ENCODE data around the gene WEE1. TPM values are rescaled to one million over a fixed set of nuclear protein-coding genes. Genes with fewer than 3 reads are reported as not detected.

Gene WEE1
- total RNA-seq, 1 donor from 2014 or later = 38.3 TPM

DNA sequence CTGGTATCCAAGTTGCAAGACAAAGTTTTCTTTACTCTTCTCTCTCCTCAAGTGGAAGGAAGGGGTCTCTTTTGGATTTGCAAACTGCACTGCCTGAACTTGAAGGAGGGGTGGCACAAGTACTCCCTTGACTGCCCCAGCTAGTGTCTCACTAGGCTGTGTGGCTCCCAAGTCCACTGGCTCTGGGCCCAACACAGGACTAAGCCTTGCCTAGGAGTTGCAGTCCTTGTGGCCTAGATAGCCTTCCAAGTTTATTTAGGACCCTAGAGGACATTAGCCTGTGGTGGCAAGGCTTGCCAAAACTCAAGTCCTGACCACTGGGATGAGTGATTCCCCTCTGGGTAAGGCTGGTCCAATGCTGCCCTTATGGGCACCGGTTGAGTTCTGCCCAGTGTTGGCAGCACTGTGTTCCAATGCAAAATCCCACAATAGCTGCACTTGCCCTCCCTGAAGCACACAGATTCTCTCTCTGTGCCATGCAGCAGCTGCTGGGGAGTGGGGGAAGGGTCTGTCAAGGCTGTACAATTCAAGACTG, 10.2 kb upstream of the WEE1 start:
- intact Hi-C loops (cut with micrococcal nuclease) = no loop called here
- DNase-seq (no peak), ATAC-seq (peak; percentile 5)

DNA sequence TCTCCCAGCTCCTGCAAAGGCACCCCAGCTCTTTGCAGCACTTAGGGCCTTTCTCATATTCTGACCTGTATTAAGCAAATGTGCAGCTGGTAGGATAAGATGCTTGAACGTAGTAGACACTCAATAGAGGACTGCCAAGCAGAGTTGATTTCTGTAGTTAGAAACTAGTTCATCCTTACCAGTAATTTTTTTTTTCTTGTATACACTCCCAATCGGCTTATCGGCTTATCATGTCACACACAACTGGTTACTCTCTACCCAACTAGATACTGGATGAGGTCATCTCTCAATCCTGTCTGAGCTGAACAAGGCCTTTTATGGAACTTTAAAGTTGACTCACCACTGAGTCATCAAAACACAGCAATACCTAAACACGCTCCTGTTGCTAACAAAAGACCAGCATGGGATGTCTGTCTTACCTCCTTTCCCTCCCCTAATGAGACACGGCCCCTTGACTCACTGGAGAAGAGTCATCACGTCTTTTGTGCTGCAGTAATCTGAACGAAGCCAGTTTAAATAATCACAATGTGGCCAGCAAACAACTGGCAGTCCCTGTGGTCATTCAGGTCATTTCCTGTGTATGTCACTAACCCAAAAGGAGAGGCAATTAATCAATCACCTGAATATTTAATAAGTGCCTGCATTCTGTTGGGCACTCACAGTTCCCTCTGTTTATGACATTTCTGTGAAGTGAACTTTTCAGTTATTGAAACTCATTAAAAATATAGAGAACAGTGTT, 7.5 kb upstream of the WEE1 start:
- DNase-seq (no peak), ATAC-seq (peak; percentile 77)
- intact Hi-C loops (cut with micrococcal nuclease) = no loop called here

DNA sequence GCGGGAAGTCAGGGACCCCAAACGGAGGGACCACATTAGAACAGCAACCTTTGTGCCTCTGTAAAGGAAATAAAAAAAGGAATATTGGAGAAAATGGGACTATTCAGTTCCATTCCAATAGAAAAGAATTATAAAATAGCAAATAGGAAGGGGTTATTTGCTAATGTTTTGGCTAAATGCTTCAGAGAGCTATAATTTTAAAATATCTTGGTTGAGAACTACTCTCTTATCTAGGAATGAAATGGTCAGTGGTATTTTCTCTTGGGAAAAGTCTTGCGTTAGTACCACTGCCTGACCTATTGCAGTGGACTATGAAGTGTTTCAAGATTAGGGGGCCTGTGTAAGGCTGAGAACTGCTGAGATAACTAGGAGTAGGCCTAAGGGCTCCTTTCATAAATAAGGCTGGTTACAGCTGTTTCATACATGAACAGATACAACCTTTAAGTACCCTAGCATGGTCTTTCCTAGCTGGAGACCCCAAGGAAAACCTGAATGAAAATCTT, 6.9 kb upstream of the WEE1 start:
- DNase-seq (no peak), ATAC-seq (peak; percentile 68)
- intact Hi-C loops (cut with micrococcal nuclease) = no loop called here

DNA sequence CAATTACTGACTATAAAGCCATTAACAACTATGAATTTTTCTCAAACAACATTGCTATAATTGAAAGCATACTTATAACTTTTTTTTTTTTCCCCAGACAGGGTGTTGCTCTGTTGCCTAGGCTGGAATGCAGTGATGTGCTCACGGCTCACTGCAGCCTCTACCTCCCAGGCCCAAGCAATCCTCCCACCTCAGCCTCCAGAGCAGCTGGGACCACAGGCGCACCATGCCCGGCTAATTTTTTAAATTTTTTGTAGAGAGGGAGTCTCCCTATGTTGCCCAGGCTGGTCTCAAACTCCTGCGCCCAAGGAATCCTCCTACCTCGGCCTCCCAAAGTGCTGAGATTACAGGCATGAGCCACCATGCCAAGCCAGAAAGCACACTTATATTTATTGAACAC, 6.1 kb upstream of the WEE1 start:
- DNase-seq (no peak), ATAC-seq (no peak)
- intact Hi-C loops (cut with micrococcal nuclease) = no loop called here

DNA sequence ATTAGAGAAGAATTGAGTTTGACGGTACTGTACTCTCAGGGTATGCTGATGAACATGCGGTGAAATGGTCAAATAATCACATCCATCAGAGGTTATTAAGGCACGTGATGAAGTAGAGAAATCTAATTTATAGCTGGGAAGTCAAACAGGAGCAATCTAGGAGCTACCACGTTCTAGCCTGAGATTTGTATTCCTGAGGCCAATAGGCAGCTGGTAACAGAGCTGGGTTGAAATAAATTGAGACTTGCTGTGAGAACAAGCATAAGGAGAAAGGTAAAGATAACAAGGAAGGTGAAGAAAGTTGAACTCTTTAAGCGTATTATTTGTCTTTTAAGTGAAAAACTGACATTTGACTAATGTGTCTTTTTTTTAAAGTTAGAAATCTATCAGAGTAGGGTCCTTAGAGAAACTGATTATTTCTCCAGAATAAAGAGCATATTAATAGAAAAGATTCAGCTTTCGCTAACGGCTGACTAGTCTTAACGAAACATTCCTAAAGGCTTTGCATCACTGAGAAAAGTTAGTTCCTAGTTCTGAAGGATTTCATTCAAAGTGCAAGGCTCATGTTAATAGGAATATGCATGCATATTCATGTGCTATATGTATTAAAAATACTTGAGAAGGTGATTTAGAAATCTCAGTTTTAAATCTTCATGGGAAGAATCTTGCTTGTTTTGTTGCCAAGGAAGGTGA, 5.2 kb upstream of the WEE1 start:
- ATAC-seq = no peak
- no peak for DNase-seq
- intact Hi-C loops (cut with micrococcal nuclease) = no loop called here

DNA sequence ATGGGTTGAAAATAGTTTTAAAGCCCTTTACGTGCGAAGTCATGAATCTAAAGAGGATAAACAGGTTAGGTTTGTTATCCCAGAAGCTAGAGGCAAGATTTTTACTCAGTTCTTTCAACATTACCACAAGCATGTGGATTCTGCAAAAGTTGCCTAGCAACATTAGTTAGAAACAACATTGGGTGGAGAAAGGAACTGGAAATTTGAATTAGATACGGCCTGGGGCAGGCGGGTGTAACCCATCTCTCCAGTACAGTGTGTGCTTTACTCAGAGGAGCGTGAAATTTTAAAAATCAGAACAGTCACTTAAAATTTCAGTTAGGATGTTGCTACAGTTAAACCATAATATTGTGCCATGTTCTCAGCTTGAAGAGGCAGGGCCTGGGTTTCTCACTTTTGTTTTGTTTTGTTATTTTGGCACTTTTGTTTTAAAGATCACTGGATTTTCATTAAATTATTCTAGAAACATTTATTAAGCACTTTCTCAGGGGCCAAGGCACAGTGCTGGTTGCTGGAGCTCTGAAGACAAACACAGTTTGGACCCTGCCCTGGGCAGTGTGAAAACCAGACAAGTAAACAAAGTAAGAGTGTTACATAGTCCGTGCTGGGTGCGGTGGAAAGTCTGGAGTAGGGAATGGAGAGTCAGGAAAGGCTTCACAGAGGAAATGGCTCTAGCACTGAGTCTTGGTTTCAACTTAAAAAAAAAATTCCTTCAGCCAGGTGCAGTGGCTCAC, 4.4 kb upstream of the WEE1 start:
- DNase-seq (peak; percentile 60), ATAC-seq (peak; percentile 41)
- intact Hi-C loops (cut with micrococcal nuclease) = no loop called here

DNA sequence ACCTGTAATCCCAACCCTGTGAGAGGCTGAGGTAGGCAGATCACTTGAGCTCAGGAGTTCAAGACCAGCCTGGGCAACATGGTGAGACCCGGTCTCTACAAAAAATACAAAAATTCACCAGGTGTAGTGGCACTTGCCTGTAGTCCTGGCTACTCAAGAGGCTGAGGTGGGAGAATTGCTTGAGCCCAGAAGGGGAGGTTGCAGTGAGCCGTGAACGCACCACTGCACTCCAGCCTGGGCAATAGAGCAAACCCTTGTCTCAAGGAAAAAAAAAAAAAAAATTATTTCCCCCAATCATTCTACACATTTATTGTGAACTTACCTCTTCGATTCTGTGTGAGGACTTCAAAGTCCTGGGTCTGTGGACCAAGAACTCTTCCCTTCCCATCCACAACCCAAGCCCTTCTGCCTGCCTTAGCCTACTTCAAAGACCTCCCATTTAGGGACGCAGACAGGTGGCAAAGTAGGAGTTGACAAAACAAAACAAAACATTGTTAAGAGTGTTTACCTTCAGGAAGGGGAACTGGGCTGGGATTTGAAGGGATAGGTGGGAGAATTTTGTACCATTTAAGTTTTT, 3.8 kb upstream of the WEE1 start:
- no peak for ATAC-seq
- intact Hi-C loops (cut with micrococcal nuclease) = loop anchor here (10.0 kb wide), 1 partner anchor 45 kb away; no protein-coding TSS in a partner anchor

DNA sequence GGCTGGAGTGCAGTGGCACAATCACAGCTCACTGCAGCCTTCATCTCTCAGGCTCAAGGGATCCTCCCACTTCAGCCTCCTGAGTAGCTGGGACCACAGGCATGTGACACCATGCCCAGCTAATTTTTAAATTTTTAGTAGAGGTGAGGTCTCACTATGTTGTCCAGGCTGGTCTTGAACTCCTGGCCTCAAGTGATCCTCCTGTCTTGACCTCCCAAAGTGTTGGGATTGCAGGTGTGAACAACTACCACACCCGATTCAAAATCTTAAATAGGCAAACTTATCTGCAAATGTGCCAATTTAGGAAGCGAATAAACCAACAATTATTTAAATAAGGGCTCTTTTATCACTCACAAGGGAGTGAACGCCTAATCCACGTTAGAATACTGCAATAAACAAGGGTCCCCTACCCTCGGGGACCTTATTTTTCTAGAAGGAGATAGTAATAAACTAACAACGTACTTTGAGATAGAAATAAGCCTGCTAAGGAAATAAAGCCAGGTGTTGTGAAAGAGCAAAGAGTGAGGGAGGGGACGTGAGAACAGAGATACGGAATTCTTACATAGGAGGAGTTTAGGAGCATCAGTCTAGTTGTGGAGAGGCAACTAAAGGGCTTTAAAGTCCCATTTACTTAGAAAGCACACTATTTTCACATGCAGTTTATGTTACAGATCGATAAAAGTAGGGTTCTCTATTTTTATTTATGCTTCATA, 3.0 kb upstream of the WEE1 start:
- intact Hi-C loops (cut with micrococcal nuclease) = loop anchor here (10.0 kb wide), 1 partner anchor 46 kb away; no protein-coding TSS in a partner anchor
- ATAC-seq (no peak), DNase-seq (no peak)

More for the DNA sequence above, 3.8 kb upstream of the WEE1 start:
- DNase-seq = no peak

DNA sequence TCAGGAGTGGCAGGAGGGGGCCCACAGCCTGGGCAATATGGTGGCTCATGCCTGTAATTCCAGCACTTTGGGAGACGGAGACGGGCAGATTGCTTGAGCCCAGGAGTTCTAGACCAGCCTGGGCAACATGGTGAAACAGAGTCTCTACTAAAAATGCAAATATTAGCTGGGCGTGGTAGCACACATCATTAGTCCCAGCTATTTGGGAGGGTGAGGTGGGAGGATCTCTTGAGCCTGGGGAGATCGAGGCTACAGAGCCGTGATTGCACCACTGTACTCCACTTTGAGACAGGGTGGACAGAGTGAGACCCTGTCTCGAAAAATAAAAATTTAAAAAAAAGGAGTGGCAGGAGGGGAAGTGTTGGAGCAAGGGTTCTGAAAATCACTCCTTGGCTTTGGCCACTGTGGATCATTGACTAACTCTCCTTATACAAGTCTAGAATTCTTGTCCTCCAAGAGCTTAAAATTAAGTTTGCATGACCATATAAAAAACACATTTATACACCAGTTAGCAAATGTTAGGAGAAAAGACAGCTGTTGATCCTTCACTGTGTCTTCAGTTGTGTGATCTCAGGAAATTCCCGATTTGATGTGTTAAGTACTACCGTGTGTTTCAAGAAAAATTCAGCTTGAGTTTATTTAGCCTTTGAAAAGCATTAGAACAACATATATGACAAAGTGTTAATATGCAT, 2.3 kb upstream of the WEE1 start:
- intact Hi-C loops (cut with micrococcal nuclease) = loop anchor here (10.0 kb wide), 1 partner anchor 46 kb away; no protein-coding TSS in a partner anchor
- no peak for DNase-seq
- no peak for ATAC-seq

DNA sequence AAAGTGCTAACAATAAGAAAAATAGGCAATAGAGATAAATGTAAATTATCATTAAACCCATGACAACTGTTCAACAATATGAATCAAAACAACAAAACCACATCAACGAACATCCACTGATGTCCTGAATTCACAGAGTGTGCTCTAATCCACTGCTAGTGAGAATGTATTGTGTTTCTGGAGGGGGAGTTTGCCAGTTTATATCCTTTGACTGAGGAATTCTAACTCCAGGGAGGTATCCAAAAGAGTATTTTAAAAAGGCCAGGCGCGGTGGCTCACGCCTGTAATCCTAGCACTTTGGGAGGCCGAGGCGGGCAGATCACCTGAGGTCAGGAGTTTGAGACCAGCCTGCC, 1.7 kb upstream of the WEE1 start:
- no peak for DNase-seq
- no peak for ATAC-seq
- intact Hi-C loops (cut with micrococcal nuclease) = loop anchor here (10.0 kb wide), 1 partner anchor 47 kb away; no protein-coding TSS in a partner anchor

DNA sequence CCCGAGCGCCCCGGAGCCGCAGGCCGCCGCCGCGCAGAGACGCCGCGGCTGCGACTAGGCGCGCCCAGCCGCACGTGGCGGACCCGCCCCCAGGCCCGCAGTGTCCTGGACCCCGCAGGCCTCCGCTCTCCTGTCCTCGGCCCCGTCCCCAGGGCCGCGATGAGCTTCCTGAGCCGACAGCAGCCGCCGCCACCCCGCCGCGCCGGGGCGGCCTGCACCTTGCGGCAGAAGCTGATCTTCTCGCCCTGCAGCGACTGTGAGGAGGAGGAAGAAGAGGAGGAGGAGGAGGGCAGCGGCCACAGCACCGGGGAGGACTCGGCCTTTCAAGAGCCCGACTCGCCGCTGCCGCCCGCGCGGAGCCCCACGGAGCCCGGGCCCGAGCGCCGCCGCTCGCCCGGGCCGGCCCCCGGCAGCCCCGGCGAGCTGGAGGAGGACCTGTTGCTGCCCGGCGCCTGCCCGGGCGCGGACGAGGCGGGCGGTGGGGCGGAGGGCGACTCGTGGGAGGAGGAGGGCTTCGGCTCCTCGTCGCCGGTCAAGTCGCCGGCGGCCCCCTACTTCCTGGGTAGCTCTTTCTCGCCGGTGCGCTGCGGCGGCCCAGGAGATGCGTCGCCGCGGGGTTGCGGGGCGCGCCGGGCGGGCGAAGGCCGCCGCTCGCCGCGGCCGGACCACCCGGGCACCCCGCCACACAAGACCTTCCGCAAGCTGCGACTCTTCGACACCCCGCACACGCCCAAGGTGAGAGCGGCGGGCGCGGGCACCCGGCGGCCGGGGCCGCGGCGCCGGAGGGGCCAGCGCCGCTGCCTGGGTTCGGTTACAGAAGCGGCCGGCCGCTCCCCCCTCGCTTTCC, 528 bp downstream of the WEE1 start:
- no peak for ATAC-seq
- intact Hi-C loops (cut with micrococcal nuclease) = loop anchor here (10.0 kb wide), 1 partner anchor 49 kb away; no protein-coding TSS in a partner anchor
- DNase-seq = peak; percentile 49

DNA sequence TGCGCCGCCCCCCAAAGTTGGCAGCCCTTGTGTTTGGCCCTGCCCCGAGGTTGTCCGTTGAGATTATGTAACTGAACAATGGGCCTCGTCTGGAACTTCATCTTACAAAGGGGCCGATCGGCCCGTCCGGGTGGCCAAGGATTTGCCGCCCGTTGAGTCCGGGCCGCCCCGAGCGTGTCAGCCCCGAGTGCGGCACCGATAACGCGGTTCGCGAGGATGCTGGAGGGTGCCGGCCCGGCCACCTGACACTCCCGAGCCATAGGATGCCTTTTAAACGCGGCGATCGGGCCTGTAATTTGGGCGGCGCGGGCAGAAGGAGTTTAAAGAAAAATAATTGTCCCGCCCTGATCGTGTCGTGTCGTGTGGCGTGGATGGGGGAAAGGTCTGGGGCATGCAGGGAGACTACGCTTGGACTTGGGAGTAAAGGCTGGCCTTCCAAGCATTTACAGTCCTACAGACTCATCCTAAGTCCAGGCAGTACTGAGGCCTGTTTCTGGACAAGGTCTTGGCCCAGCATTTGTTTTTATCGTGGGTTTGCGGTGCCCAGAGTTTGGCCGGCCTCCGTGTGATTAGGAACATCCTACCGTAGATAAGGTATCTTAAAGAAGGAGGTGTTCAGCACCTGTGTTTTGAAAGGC, 1.3 kb downstream of the WEE1 start:
- ATAC-seq (no peak), DNase-seq (peak; percentile 62)
- intact Hi-C loops (cut with micrococcal nuclease) = loop anchor here (10.0 kb wide), 1 partner anchor 50 kb away; no protein-coding TSS in a partner anchor

DNA sequence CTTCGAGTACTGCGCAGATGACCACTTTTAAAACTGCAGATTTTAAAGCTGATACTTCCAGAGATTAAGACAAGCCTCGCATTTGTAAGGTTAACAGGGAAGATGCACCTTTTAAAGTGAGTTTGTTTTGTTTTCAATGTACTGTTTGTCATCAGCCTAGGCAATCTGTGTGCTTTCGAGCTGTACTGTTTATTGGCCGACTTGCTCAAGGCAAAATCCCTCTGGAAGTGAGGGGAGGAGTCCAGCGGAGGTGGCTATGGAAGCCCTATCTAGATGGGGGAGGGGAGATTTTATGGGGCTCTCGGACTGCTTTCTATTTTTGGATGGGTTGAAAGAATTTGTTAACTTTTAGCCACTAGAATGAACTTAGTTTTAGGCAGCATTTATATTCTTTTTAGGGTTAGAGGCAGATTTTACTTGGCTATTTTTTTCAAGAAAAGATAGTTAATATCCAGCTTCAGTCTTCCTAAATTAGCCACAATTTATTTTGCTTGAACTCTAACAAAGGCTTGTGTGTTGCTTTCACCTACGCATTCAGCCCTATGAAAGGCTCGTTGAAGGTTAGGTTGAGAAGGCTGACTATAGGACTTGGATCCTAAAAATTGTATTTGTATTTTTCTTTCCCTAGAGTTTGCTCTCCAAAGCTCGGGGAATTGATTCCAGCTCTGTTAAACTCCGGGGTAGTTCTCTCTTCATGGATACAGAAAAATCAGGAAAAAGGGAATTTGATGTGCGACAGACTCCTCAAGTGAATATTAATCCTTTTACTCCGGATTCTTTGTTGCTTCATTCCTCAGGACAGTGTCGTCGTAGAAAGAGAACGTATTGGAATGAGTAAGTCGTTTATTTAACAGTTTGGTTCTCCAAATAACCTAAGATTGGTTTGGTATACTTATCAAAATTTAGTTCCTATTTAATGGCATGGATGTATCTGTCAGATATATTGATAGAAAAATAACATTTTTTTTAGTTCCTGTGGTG, 2.1 kb downstream of the WEE1 start:
- intact Hi-C loops (cut with micrococcal nuclease) = loop anchor here (10.0 kb wide), 1 partner anchor 51 kb away; no protein-coding TSS in a partner anchor
- ATAC-seq (peak; percentile 55), DNase-seq (peak; percentile 41)

DNA sequence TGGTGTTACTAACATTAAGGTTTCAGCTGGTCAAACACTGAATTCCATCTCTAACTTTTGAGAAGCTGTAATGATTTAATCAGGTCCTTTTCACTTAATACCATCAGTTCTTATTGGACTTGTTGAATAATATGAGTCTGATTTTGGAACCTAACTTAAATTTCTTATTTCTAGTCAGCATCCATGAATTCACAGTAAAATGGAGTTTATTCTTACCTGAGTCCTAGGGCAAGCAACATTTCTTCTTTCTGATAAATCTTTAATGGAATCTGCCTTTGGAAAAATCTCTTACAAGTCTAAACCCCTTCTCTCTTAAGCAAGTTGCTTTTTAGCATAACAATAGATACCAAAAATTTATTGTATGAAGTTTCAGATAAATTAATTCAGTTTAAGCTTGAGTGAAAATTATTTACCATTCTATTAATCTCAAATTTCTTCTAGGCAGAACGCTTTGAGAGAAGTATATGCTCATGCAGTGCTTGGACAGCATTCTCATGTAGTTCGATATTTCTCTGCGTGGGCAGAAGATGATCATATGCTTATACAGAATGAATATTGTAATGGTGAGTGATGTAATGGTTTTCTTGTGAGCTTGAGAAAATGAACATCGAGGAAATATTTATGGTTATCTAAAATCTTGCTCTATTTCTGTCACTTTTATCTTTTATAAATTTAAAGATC, 3.4 kb downstream of the WEE1 start:
- no peak for ATAC-seq
- intact Hi-C loops (cut with micrococcal nuclease) = loop anchor here (10.0 kb wide), 1 partner anchor 52 kb away; no protein-coding TSS in a partner anchor

DNA sequence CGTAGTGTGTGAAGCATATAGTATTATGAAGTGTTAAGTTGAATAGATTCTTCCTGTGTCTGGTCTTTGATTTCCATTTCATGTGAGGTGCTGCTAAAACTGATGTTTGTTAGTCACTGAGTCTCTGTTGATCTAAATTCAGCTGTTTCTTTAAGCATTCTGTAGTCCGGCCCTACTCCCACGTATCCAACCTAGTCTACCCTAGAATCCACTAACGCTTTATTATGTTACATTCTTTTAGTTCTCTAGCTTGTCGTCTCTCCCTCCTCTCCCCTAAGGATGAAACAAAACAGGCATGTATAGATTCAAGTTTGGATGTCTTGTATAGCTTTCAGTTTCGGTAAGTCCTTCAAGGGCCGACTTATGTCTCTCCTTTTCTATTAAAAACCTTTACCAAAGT, 4.1 kb downstream of the WEE1 start:
- no peak for ATAC-seq
- DNase-seq = no peak
- intact Hi-C loops (cut with micrococcal nuclease) = loop anchor here (10.0 kb wide), 1 partner anchor 53 kb away; no protein-coding TSS in a partner anchor

More for the DNA sequence above, 3.4 kb downstream of the WEE1 start:
- DNase-seq = no peak
